Smooth muscle cell (in vitro differentiated cells): ENCODE measurements around the gene KHDC4. TPM values are rescaled to one million over a fixed set of nuclear protein-coding genes. Genes with fewer than 3 reads are reported as not detected.
A peak's percentile ranks its signal among the peaks of the same experiment; 100 is the strongest.

Experiments
- DNase-seq: peaks from one replicate; lab custom pipeline; 2025; ENCODE audit not compliant: unreplicated experiment; lab: John Stamatoyannopoulos, UW
- H2AFZ ChIP-seq: fragments of 200-600 bp; sonication (generic); 2 replicates; pipeline ENCODE4 v1.6.0; 2016; ENCODE audit warnings: antibody characterized with exemption, low read depth, mild to moderate bottlenecking
- H3F3A ChIP-seq: fragments of 200-600 bp; sonication (generic); 2 replicates; pipeline ENCODE4 v1.6.0; 2017; ENCODE audit warnings: antibody characterized with exemption, low read depth
- H3K27ac ChIP-seq: fragments of 200-600 bp; sonication (generic); 2 replicates; pipeline ENCODE4 v1.5.1; 2016; ENCODE audit warnings: low read depth, mild to moderate bottlenecking
- H3K27me3 ChIP-seq: fragments of 200-600 bp; sonication (generic); 2 replicates; pipeline ENCODE4 v1.6.1; 2016; ENCODE audit warnings: low read depth, mild to moderate bottlenecking
- H3K36me3 ChIP-seq: fragments of 200-600 bp; sonication (generic); 2 replicates; pipeline ENCODE4 v1.5.1; 2016; ENCODE audit warnings: low read depth
- H3K4me1 ChIP-seq: fragments of 200-600 bp; sonication (generic); 2 replicates; pipeline ENCODE4 v1.5.1; 2016; ENCODE audit warnings: low read depth
- H3K4me2 ChIP-seq: fragments of 200-600 bp; sonication (generic); 2 replicates; pipeline ENCODE4 v1.6.0; 2016; ENCODE audit warnings: mild to moderate bottlenecking
- H3K4me3 ChIP-seq: fragments of 200-600 bp; sonication (generic); 2 replicates; pipeline ENCODE4 v1.5.1; 2016; ENCODE audit warnings: mild to moderate bottlenecking
- H3K79me2 ChIP-seq: fragments of 200-600 bp; sonication (generic); 2 replicates; pipeline ENCODE4 v1.6.0; 2016; ENCODE audit warnings: low read depth, mild to moderate bottlenecking
- H3K9ac ChIP-seq: fragments of 200-600 bp; sonication (generic); 2 replicates; pipeline ENCODE4 v1.6.0; 2016; ENCODE audit warnings: low read depth
- H3K9me3 ChIP-seq: fragments of 200-600 bp; sonication (generic); replicated peaks from 2 replicates; pipeline ENCODE4 v1.5.1; 2016; ENCODE audit warnings: low read depth
- H4K20me1 ChIP-seq: fragments of 200-600 bp; sonication (generic); 2 replicates; pipeline ENCODE4 v1.6.0; 2016; ENCODE audit warnings: low read depth
- CTCF ChIP-seq: fragments of 200-600 bp; sonication (generic); IDR thresholded peaks from 2 replicates; pipeline ENCODE4 v1.5.1; 2017; ENCODE audit warnings: borderline replicate concordance, mild to moderate bottlenecking, antibody characterized with exemption; ENCODE audit not compliant: insufficient read depth, poor library complexity, severe bottlenecking
- WGBS: methylation state at CpG from one replicate; pipeline ENCODE4 v1.1.7; 2016; ENCODE audit warnings: low lambda C conversion rate; 5-methylcytosine and 5-hydroxymethylcytosine counted together
- polyA plus RNA-seq: library from polyadenylated mRNA; unstranded; fragments of >200 nt; fragmentation: Nextera tagmentation; extraction: Ambion mirVana; gene quantifications from 2 replicates; pipeline ENCODE4 v1.2.1, GENCODE V29; 2016
- total RNA-seq: library from RNA; depleted of rRNA; stranded (reverse); fragments of >200 nt; gene quantifications from 2 replicates; pipeline ENCODE4 v1.2.3, GENCODE V29; 2014

KHDC4 gene
- total and polyA plus RNA-seq, 2 experiments from 2014 or later: 14.9 to 41.7 TPM

GRCh38 chr1:155973723-155974122 is 39.5 kb upstream of the KHDC4 start:
- peaks cover 53% of the 10 kb centered on the region for H3K4me1 ChIP-seq
- 95% methylated on average over 3 of the region's 3 CpGs for WGBS
- DNase-seq: no peak
- H4K20me1 ChIP-seq: peaks cover 88% of the 10 kb centered on the region
- H2AFZ ChIP-seq: no peak overlapping the region
- no peak overlapping the region for H3K9ac ChIP-seq
- H3K36me3 ChIP-seq: no peaks in the 10 kb centered on the region
- H3F3A ChIP-seq: peaks cover 9% of the 10 kb centered on the region
- no peak for TF ChIP-seq CTCF
- peak overlapping the region; percentile 25 for H3K27ac ChIP-seq
- H3K79me2 ChIP-seq: peaks cover 97% of the 10 kb centered on the region
- no peaks in the 10 kb centered on the region for H3K9me3 ChIP-seq
- no peak overlapping the region for H3K4me3 ChIP-seq
- no peak overlapping the region for H3K4me2 ChIP-seq
- H3K27me3 ChIP-seq: no peaks in the 10 kb centered on the region

GRCh38 chr1:155971910-155972809 is 37.9 kb upstream of the KHDC4 start:
- no peak overlapping the region for H3K4me2 ChIP-seq
- 94% methylated on average over 9 of the region's 9 CpGs for WGBS
- H3K4me1 ChIP-seq: peaks cover 62% of the 10 kb centered on the region
- H3K9me3 ChIP-seq: no peaks in the 10 kb centered on the region
- no peak overlapping the region for H3K4me3 ChIP-seq
- DNase-seq: no peak
- peaks cover 9% of the 10 kb centered on the region for H3F3A ChIP-seq
- H3K27me3 ChIP-seq: no peaks in the 10 kb centered on the region
- peaks cover 100% of the 10 kb centered on the region for H4K20me1 ChIP-seq
- TF ChIP-seq CTCF: no peak
- peaks cover 97% of the 10 kb centered on the region for H3K79me2 ChIP-seq
- no peaks in the 10 kb centered on the region for H3K36me3 ChIP-seq
- no peak overlapping the region for H3K9ac ChIP-seq
- H2AFZ ChIP-seq: no peak overlapping the region
- peak overlapping the region; percentile 23 for H3K27ac ChIP-seq

GRCh38 chr1:155970531-155971167 is 36.4 kb upstream of the KHDC4 start:
- H3K4me1 ChIP-seq: peaks cover 49% of the 10 kb centered on the region
- DNase-seq: peak; percentile 13
- no peaks in the 10 kb centered on the region for H3K36me3 ChIP-seq
- no peaks in the 10 kb centered on the region for H3K9me3 ChIP-seq
- WGBS: 36% methylated on average over 11 of the region's 11 CpGs
- H3K4me3 ChIP-seq: no peak overlapping the region
- TF ChIP-seq CTCF: no peak
- H3K79me2 ChIP-seq: peaks cover 90% of the 10 kb centered on the region
- peak overlapping the region; percentile 16 for H3K9ac ChIP-seq
- peaks cover 7% of the 10 kb centered on the region for H3F3A ChIP-seq
- no peaks in the 10 kb centered on the region for H3K27me3 ChIP-seq
- no peak overlapping the region for H2AFZ ChIP-seq
- peak overlapping the region; percentile 76 for H3K4me2 ChIP-seq
- peak overlapping the region; percentile 76 for H3K27ac ChIP-seq
- peaks cover 99% of the 10 kb centered on the region for H4K20me1 ChIP-seq
